HepG2 (cell line): ENCODE measurements around the gene LRRC3. TPM values are rescaled to one million over a fixed set of nuclear protein-coding genes. Genes with fewer than 3 reads are reported as not detected.
A peak's percentile ranks its signal among the peaks of the same experiment; 100 is the strongest.

Experiments
- BATF2 ChIP-seq: sonication (generic); formaldehyde crosslinking; IDR thresholded peaks from 2 replicates; pipeline ENCODE4 v1.8.0; 2022; ENCODE audit warnings: mild to moderate bottlenecking, missing genetic modification reagents, moderate library complexity
- CBX2 ChIP-seq, 2 experiments: fragments of 200-600 bp in 1 of 2; sonication (generic); formaldehyde crosslinking in 1 of 2; IDR thresholded peaks; 2 replicates each; pipeline versions ENCODE4 v1.7.0 to v1.8.1; 2018 to 2022; ENCODE audit warnings: low read depth in 2 of 2, low read length in 1 of 2, mild to moderate bottlenecking in 1 of 2, missing genetic modification reagents in 1 of 2
- DBP ChIP-seq: sonication (generic); formaldehyde crosslinking; IDR thresholded peaks from 2 replicates; pipeline ENCODE4 v1.4.0; 2020; ENCODE audit warnings: missing genetic modification reagents; ENCODE audit errors: not compliant biosample characterization
- GATA4 ChIP-seq: sonication (generic); IDR thresholded peaks from 2 replicates; pipeline ENCODE4 v1.6.1; 2016; ENCODE audit warnings: antibody characterized with exemption, low read depth, borderline replicate concordance
- JUN ChIP-seq: sonication (generic); formaldehyde crosslinking; IDR thresholded peaks from 2 replicates; pipeline ENCODE4 v1.4.0; 2020; ENCODE audit warnings: mild to moderate bottlenecking, missing genetic modification reagents
- NONO ChIP-seq, 2 experiments: fragments of 450-650 bp in 1 of 2; sonication (generic) in 1 of 2; formaldehyde crosslinking in 1 of 2; IDR thresholded peaks in 1 of 2; conservative IDR thresholded peaks in 1 of 2; 2 replicates each; pipeline versions ENCODE4 v1.6.1 to v1.8.0; 2017 to 2022; ENCODE audit warnings: mild to moderate bottlenecking in 1 of 2, missing genetic modification reagents in 1 of 2, moderate library complexity in 1 of 2
- SP4 ChIP-seq: sonication (generic); formaldehyde crosslinking; IDR thresholded peaks from 2 replicates; pipeline ENCODE4 v1.8.1; 2023; ENCODE audit warnings: mild to moderate bottlenecking, missing genetic modification reagents
- ZBTB40 ChIP-seq, 2 experiments: fragments of 450-650 bp in 1 of 2; sonication (generic) in 1 of 2; formaldehyde crosslinking in 1 of 2; IDR thresholded peaks; 2 replicates each; pipeline versions ENCODE4 v1.6.1 to v1.8.0; 2016 to 2022; ENCODE audit warnings: antibody characterized with exemption in 1 of 2, mild to moderate bottlenecking in 1 of 2, missing genetic modification reagents in 1 of 2
- ZNF331 ChIP-seq: sonication (generic); formaldehyde crosslinking; IDR thresholded peaks from 2 replicates; pipeline ENCODE4 v1.4.0; 2020; ENCODE audit warnings: missing genetic modification reagents
- ZNF431 ChIP-seq: sonication (generic); formaldehyde crosslinking; IDR thresholded peaks from 2 replicates; pipeline ENCODE4 v1.9.0; 2022; ENCODE audit warnings: missing genetic modification reagents, low read depth, mild to moderate bottlenecking, borderline replicate concordance
- ZNF570 ChIP-seq: sonication (generic); formaldehyde crosslinking; IDR thresholded peaks from 2 replicates; pipeline ENCODE4 v1.4.0; 2020; ENCODE audit warnings: mild to moderate bottlenecking, missing genetic modification reagents, borderline replicate concordance
- ZNF691 ChIP-seq: sonication (generic); formaldehyde crosslinking; IDR thresholded peaks from 2 replicates; pipeline ENCODE4 v1.4.0; 2020; ENCODE audit warnings: missing genetic modification reagents, low read depth, mild to moderate bottlenecking, borderline replicate concordance
- ZNF784 ChIP-seq: sonication (generic); formaldehyde crosslinking; IDR thresholded peaks from 2 replicates; pipeline ENCODE4 v1.5.1; 2020; ENCODE audit warnings: missing genetic modification reagents, mild to moderate bottlenecking, borderline replicate concordance
- polyA plus RNA-seq, 8 experiments: library from polyadenylated mRNA; depleted of rRNA in 3 of 8; stranded (reverse) in 7 of 8; unstranded in 1 of 8; fragments of >200 nt; fragmentation: Illumina TruSeq in 4 of 8; extraction: Trizol in 4 of 8; gene quantifications; 2 replicates each; pipeline versions ENCODE4 v1.2.1 to v1.2.3, GENCODE V29; 2011 to 2016; ENCODE audit warnings: low read depth in 4 of 8, missing spikeins in 1 of 8, mixed read lengths in 1 of 8; ENCODE audit not compliant: insufficient read depth in 1 of 8
- total RNA-seq, 5 experiments: library from RNA; depleted of rRNA; stranded (reverse); fragments of >200 nt; fragmentation: Illumina TruSeq; extraction: Trizol; gene quantifications; 2 replicates each; pipeline ENCODE4 v1.2.3, GENCODE V29; 2016; ENCODE audit warnings: low read depth in 1 of 5

The LRRC3 gene
- total and polyA plus RNA-seq, 2 of the 13 experiments (the other 11 are each of a cell fraction or from before 2014, with no cell fraction given), result 4.8 to 16.5 TPM

- TF ChIP-seq ZNF784 (CRISPR knock-in tag) (no peak), JUN (CRISPR knock-in tag) (0 out of 2 replicates have a peak, but pooled peaks have one; percentile 11), SP4 (CRISPR knock-in tag) (0 out of 2 replicates have a peak, but pooled peaks have one; percentile 13), DBP (CRISPR knock-in tag) (peak; percentile 27), NONO (IDR thresholded peaks at IDR 0.05) (no peak), NONO (CRISPR knock-in tag; conservative IDR thresholded peaks at IDR 0.05) (peak; percentile 46), ZNF570 (no peak), ZNF331 (CRISPR knock-in tag) (peak; percentile 74), GATA4 (no peak), CBX2 (IDR thresholded peaks at IDR 0.05; ENCODE audit: low read depth, low read length) (no peak), CBX2 (CRISPR knock-in tag; IDR thresholded peaks at IDR 0.05; ENCODE audit: low read depth) (no peak), BATF2 (no peak; the same call in 1 of the 2 replicates), ZBTB40 (IDR thresholded peaks at IDR 0.05) (no peak), ZBTB40 (CRISPR knock-in tag; IDR thresholded peaks at IDR 0.05) (no peak), ZNF691 (no peak), ZNF431 (CRISPR knock-in tag) (0 out of 2 replicates have a peak, but pooled peaks have one; percentile 20)
Measured at GRCh38 chr21:44505673-44506278, 50.5 kb downstream of the LRRC3 start (continued).
